H1 (cell line): Measurements from ENCODE around the gene GNB1. TPM values are rescaled to one million over a fixed set of nuclear protein-coding genes. Genes with fewer than 3 reads are reported as not detected.

Experiments used
- CTCF ChIA-PET: fragments of 300-600 bp; sonication (Branson Sonifier 250); formaldehyde crosslinking; loops from one replicate; lab custom pipeline; 2021; ENCODE audit not compliant: partially characterized antibody; lab: Charles Lee
- POLR2A ChIA-PET: fragments of 300-600 bp; sonication (Branson Sonifier 250); formaldehyde crosslinking; loops from one replicate; lab custom pipeline; 2021; ENCODE audit warnings: inconsistent platforms; ENCODE audit not compliant: partially characterized antibody; lab: Charles Lee
- DNase-seq, 2 experiments: peaks; one replicate each; pipeline versions ENCODE4 v3.0.0 to v3.0.0-alpha.2; 2010 to 2022; ENCODE audit warnings: low spot score in 2 of 2, low read depth in 1 of 2, mixed read lengths in 1 of 2
- FAIRE-seq: peaks from 2 replicates; lab custom pipeline; 2011; peaks lifted over from hg19 to GRCh38; lab: Jason Lieb, UNC
- H2AFZ ChIP-seq: 2 replicates; pipeline ENCODE4 v1.8.1; 2012; ENCODE audit warnings: low read length, inconsistent platforms
- H2AK5ac ChIP-seq: 2 replicates; pipeline ENCODE4 v1.6.1; 2013; ENCODE audit warnings: low read depth, low read length
- H2BK120ac ChIP-seq: replicated peaks from 2 replicates; pipeline ENCODE3; 2013; ENCODE audit warnings: low read depth, low read length, inconsistent platforms
- H2BK12ac ChIP-seq: 2 replicates; pipeline ENCODE4 v1.6.1; 2013; ENCODE audit warnings: low read depth, low read length
- H2BK15ac ChIP-seq: 2 replicates; pipeline ENCODE4 v1.6.1; 2013; ENCODE audit warnings: low read length
- H2BK20ac ChIP-seq: 2 replicates; pipeline ENCODE4 v1.6.1; 2013; ENCODE audit warnings: low read length
- H2BK5ac ChIP-seq: 2 replicates; pipeline ENCODE4 v1.6.1; 2013; ENCODE audit warnings: low read depth, low read length
- H3K14ac ChIP-seq: 2 replicates; pipeline ENCODE4 v1.6.1; 2013; ENCODE audit warnings: inconsistent platforms; ENCODE audit not compliant: insufficient read length
- H3K18ac ChIP-seq: 2 replicates; pipeline ENCODE4 v1.6.1; 2013; ENCODE audit warnings: low read length; ENCODE audit errors: extremely low read depth
- H3K23ac ChIP-seq: 2 replicates; pipeline ENCODE4 v1.6.1; 2013; ENCODE audit warnings: inconsistent platforms; ENCODE audit not compliant: insufficient read length
- H3K23me2 ChIP-seq: 2 replicates; pipeline ENCODE4 v1.6.1; 2013; ENCODE audit warnings: low read depth, low read length
- H3K27ac ChIP-seq: 2 replicates; pipeline ENCODE4 v1.6.1; 2011; ENCODE audit warnings: low read depth, low read length, inconsistent platforms
- H3K27me3 ChIP-seq, 4 experiments: replicated peaks in 1 of 4; 1 replicate in 1 of 4; 2 replicates in 3 of 4; pipeline versions ENCODE4 v1.6.1 to v1.8.1; 2011 to 2013; ENCODE audit warnings: low read length in 3 of 4, mild to moderate bottlenecking in 3 of 4, inconsistent platforms in 2 of 4, mixed read lengths in 2 of 4, moderate library complexity in 1 of 4; ENCODE audit not compliant: control insufficient read depth in 3 of 4, insufficient read depth in 3 of 4; ENCODE audit errors: extremely low read depth in 1 of 4
- H3K36me3 ChIP-seq, 4 experiments: 2 replicates each; pipeline versions ENCODE4 v1.6.1 to v1.8.1; 2011 to 2013; ENCODE audit warnings: mild to moderate bottlenecking in 4 of 4, low read length in 3 of 4, moderate library complexity in 2 of 4, control low read depth in 1 of 4, inconsistent platforms in 1 of 4; ENCODE audit not compliant: insufficient read depth in 4 of 4, control insufficient read depth in 2 of 4
- H3K4ac ChIP-seq: replicated peaks from 2 replicates; pipeline ENCODE3; 2013; ENCODE audit warnings: low read length, low read depth, mixed read lengths, inconsistent platforms; ENCODE audit not compliant: insufficient read length
- H3K4me1 ChIP-seq, 4 experiments: replicated peaks in 1 of 4; 1 replicate in 1 of 4; 2 replicates in 3 of 4; pipeline versions ENCODE4 v1.6.1 to v1.8.1; 2011 to 2013; ENCODE audit warnings: low read length in 3 of 4, inconsistent platforms in 2 of 4, mixed read lengths in 1 of 4; ENCODE audit not compliant: insufficient read depth in 4 of 4, control insufficient read depth in 3 of 4
- H3K4me2 ChIP-seq, 2 experiments: 2 replicates each; pipeline versions ENCODE4 v1.6.1 to v1.8.1; 2011 to 2013; ENCODE audit warnings: low read depth in 2 of 2, low read length in 2 of 2, control low read depth in 1 of 2, inconsistent platforms in 1 of 2, mild to moderate bottlenecking in 1 of 2; ENCODE audit not compliant: insufficient read depth in 1 of 2
- H3K4me3 ChIP-seq, 4 experiments: fragments of 200-600, 300-600 bp in 1 of 4; sonication (generic), shearing (Covaris generic), sonication (Bioruptor Twin) in 1 of 4; 2 replicates each; pipeline versions ENCODE4 v1.5.1 to v1.8.1; 2011 to 2016; ENCODE audit warnings: low read length in 4 of 4, low read depth in 3 of 4, control low read depth in 2 of 4, inconsistent platforms in 2 of 4, mild to moderate bottlenecking in 2 of 4, mixed read lengths in 1 of 4, moderate library complexity in 1 of 4; ENCODE audit not compliant: insufficient read depth in 2 of 4; ENCODE audit errors: extremely low read depth in 1 of 4
- H3K56ac ChIP-seq: replicated peaks from 2 replicates; pipeline ENCODE3; 2013; ENCODE audit warnings: low read depth, mild to moderate bottlenecking, mixed read lengths, low read length, inconsistent platforms; ENCODE audit not compliant: insufficient read length
- H3K79me1 ChIP-seq: 2 replicates; pipeline ENCODE4 v1.6.1; 2013; ENCODE audit warnings: low read depth, low read length, control low read depth
- H3K79me2 ChIP-seq, 2 experiments: 2 replicates each; pipeline versions ENCODE4 v1.6.1 to v1.8.1; 2012 to 2013; ENCODE audit warnings: low read length in 2 of 2, mild to moderate bottlenecking in 2 of 2, inconsistent platforms in 1 of 2; ENCODE audit not compliant: insufficient read depth in 2 of 2, control insufficient read depth in 1 of 2
- H3K9ac ChIP-seq, 4 experiments: replicated peaks in 1 of 4; 1 replicate in 1 of 4; 2 replicates in 3 of 4; pipeline versions ENCODE4 v1.6.1 to v1.8.1; 2011 to 2013; ENCODE audit warnings: low read depth in 3 of 4, low read length in 3 of 4, control low read depth in 2 of 4, mild to moderate bottlenecking in 2 of 4, moderate library complexity in 2 of 4, inconsistent platforms in 1 of 4; ENCODE audit errors: extremely low read depth in 1 of 4
- H3K9me3 ChIP-seq, 2 experiments: 2 replicates each; pipeline versions ENCODE4 v1.6.1 to v1.8.1; 2012 to 2013; ENCODE audit warnings: mild to moderate bottlenecking in 2 of 2, moderate library complexity in 2 of 2, control low read depth in 1 of 2, inconsistent platforms in 1 of 2, low read depth in 1 of 2, low read length in 1 of 2, mixed read lengths in 1 of 2; ENCODE audit not compliant: insufficient read depth in 2 of 2
- H4K20me1 ChIP-seq, 2 experiments: replicated peaks in 1 of 2; 2 replicates each; pipeline versions ENCODE3 to v1.8.1; 2011 to 2013; ENCODE audit warnings: inconsistent platforms in 2 of 2, low read length in 2 of 2, mild to moderate bottlenecking in 1 of 2; ENCODE audit not compliant: insufficient read depth in 2 of 2, control insufficient read depth in 1 of 2
- H4K5ac ChIP-seq: 2 replicates; pipeline ENCODE4 v1.6.1; 2013; ENCODE audit warnings: low read length, low read depth, mixed read lengths, inconsistent platforms; ENCODE audit not compliant: insufficient read length
- H4K8ac ChIP-seq: 2 replicates; pipeline ENCODE4 v1.8.0; 2013; ENCODE audit warnings: mild to moderate bottlenecking, moderate library complexity, low read length, inconsistent platforms; ENCODE audit not compliant: insufficient read depth; ENCODE audit errors: extremely low read depth
- H4K91ac ChIP-seq: replicated peaks from 2 replicates; pipeline ENCODE3; 2013; ENCODE audit warnings: low read length, mixed read lengths, inconsistent platforms; ENCODE audit not compliant: insufficient read length
- BCL11A ChIP-seq, 2 experiments: IDR thresholded peaks; one replicate each; pipeline ENCODE4 v1.6.1; 2011; ENCODE audit warnings: low read depth in 2 of 2, low read length in 2 of 2, mild to moderate bottlenecking in 2 of 2
- BRCA1 ChIP-seq: IDR thresholded peaks from 2 replicates; pipeline ENCODE4 v1.6.1; 2012; ENCODE audit warnings: low read depth, low read length, improper control_type of control experiment
- CREB1 ChIP-seq: IDR thresholded peaks from 2 replicates; pipeline ENCODE4 v1.6.1; 2012; ENCODE audit warnings: inconsistent platforms
- RNF2 ChIP-seq: fragments of 200-900, 300-1000 bp; sonication (generic); IDR thresholded peaks from 2 replicates; pipeline ENCODE4 v1.7.1; 2016; ENCODE audit warnings: borderline replicate concordance, low read depth, mild to moderate bottlenecking, antibody characterized with exemption, low read length; ENCODE audit not compliant: poor library complexity, severe bottlenecking; ENCODE audit errors: missing control alignments
- WGBS, 2 experiments: shearing (Covaris generic) in 1 of 2; methylation state at CpG; one replicate each; pipeline versions ENCODE4 v1.1.6 to v1.1.7; 2013 to 2015; ENCODE audit warnings: low lambda C conversion rate in 2 of 2, mixed read lengths in 2 of 2, inconsistent platforms in 1 of 2, low coverage in 1 of 2, missing lambda C conversion rate in 1 of 2; ENCODE audit not compliant: insufficient replicate concordance in 2 of 2, insufficient coverage in 1 of 2, insufficient read length in 1 of 2; ENCODE audit errors: extremely low coverage in 1 of 2, missing lambda C conversion rate in 1 of 2; 5-methylcytosine and 5-hydroxymethylcytosine counted together
- polyA plus RNA-seq, 7 experiments: library from polyadenylated mRNA; depleted of rRNA in 3 of 7; stranded (reverse) in 5 of 7; unstranded in 2 of 7; fragments of >200 nt in 5 of 7; fragments of 200-250 nt in 2 of 7; gene quantifications; 1 replicate in 5 of 7; 2 replicates in 1 of 7; 4 replicates in 1 of 7; pipeline versions ENCODE4 v1.2.1 to v1.2.3, GENCODE V29; 2011 to 2013; ENCODE audit warnings: missing spikeins in 2 of 7, mixed read lengths in 2 of 7
- total RNA-seq: library from RNA; stranded (reverse); fragmentation: NEBNext Ultra II Directional; extraction: Animal tissue kit (Norgen Biotek cat#: 25700); gene quantifications from 2 replicates; pipeline ENCODE4 v1.2.1, GENCODE V29; 2021
- TF ChIP-seq, protein P1 (sequence below): IDR thresholded peaks from 2 replicates; pipeline ENCODE4 v1.6.1; 2011; ENCODE audit warnings: low read length, improper control_type of control experiment

The GNB1 gene
- total and polyA plus RNA-seq, 2 of the 8 experiments (the other 6 are each of a cell fraction or from before 2014, with no cell fraction given) = 343 to 382 TPM

DNA sequence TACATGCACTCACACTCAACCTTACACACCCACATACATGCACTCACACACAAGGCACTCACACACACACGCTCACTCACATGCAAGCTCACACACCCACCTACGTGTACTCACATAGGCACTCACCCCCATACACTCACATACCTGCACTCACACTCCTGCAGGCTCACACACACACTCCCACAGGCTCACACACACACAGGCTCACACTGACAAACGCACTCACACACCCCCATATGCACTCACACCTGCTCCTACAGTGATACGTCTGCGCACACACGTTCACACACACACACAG is 47.3 kb upstream of the GNB1 start:
- Histone ChIP-seq H3K79me1 (no peaks in the 10 kb centered on the region), H4K20me1 (peaks cover 0 to 2% of the 10 kb centered on the region in 2 experiments), H2BK20ac (no peak overlapping the region), H3K27ac (no peak overlapping the region), H4K91ac (peak overlapping the region; percentile 73), H3K4me1 (no peaks in the 10 kb centered on the region), H2BK120ac (no peak overlapping the region), H3K23me2 (peaks cover 5% of the 10 kb centered on the region; the same call in 1 of the 2 replicates), H4K8ac (no peak overlapping the region), H3K36me3 (no peaks in the 10 kb centered on the region), H3K4ac (no peak overlapping the region), H2BK15ac (peak overlapping the region; percentile 19; the same call in 1 of the 2 replicates), H3K27me3 (no peaks in the 10 kb centered on the region), H3K9ac (no peak overlapping the region), H2AFZ (no peak overlapping the region), H2AK5ac (peak overlapping the region; percentile 33; the same call in 1 of the 2 replicates), H3K4me2 (no peak overlapping the region), H2BK5ac (peak overlapping the region; percentile 46; the same call in 1 of the 2 replicates), H3K4me3 (no peak overlapping the region), H3K18ac (no peak overlapping the region), H2BK12ac (no peak overlapping the region), H3K9me3 (peaks cover 0 to 16% of the 10 kb centered on the region in 2 experiments; a peak in 2 of 4 replicates), H3K23ac (no peak overlapping the region), H3K56ac (no peak overlapping the region), H3K14ac (no peak overlapping the region), H3K79me2 (no peaks in the 10 kb centered on the region), H4K5ac (no peak overlapping the region)
- FAIRE-seq (no peak), DNase-seq (no peak)
- CTCF ChIA-PET = interaction anchor here (1.2 kb wide), 1 partner anchor 22 kb away, joined by 3 read pairs; no protein-coding TSS in a partner anchor
- WGBS, 2 experiments = 85% methylated on average over 6 of the region's 6 CpGs; no CpG with 5 or more reads in 1 of the 2 experiments
- POLR2A ChIA-PET = no interaction called here
- no peak for TF ChIP-seq CREB1
- TF ChIP-seq RNF2 = no peak
- TF ChIP-seq BRCA1 = no peak
- TF ChIP-seq, protein P1, sequence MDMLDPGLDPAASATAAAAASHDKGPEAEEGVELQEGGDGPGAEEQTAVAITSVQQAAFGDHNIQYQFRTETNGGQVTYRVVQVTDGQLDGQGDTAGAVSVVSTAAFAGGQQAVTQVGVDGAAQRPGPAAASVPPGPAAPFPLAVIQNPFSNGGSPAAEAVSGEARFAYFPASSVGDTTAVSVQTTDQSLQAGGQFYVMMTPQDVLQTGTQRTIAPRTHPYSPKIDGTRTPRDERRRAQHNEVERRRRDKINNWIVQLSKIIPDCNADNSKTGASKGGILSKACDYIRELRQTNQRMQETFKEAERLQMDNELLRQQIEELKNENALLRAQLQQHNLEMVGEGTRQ = no peak
- no peak for TF ChIP-seq BCL11A (IDR thresholded peaks at IDR 0.05; ENCODE audit: low read depth in 2 of 2, low read length in 2 of 2)
